Left ventricle myocardium inferior (tissue), 1 donor: ENCODE measurements around the gene PPP6R2. TPM values are rescaled to one million over a fixed set of nuclear protein-coding genes. Genes with fewer than 3 reads are reported as not detected.

ENCODE experiments used
- DNase-seq: peaks from one replicate; pipeline ENCODE4 v3.0.0-alpha.2; 2020
- H3K27ac ChIP-seq: fragments of 200-600 bp; replicated peaks from 2 replicates; pipeline ENCODE4 v1.8.0; 2021
- H3K27me3 ChIP-seq: fragments of 200-600 bp; 2 replicates; pipeline ENCODE4 v1.8.0; 2021; ENCODE audit warnings: low read depth
- H3K36me3 ChIP-seq: fragments of 200-600 bp; 2 replicates; pipeline ENCODE4 v1.8.0; 2021
- H3K4me1 ChIP-seq: fragments of 200-600 bp; 2 replicates; pipeline ENCODE4 v1.8.0; 2021
- H3K4me3 ChIP-seq: fragments of 200-600 bp; 2 replicates; pipeline ENCODE4 v1.8.0; 2021; ENCODE audit warnings: mild to moderate bottlenecking, moderate library complexity
- H3K9me3 ChIP-seq: fragments of 200-600 bp; replicated peaks from 2 replicates; pipeline ENCODE4 v1.8.0; 2021
- intact Hi-C: fragments of 100-400 bp; cut with micrococcal nuclease; formaldehyde crosslinking; loops from one replicate; pipeline ENCODE4 v1.11.0; 2022
- total RNA-seq: library from RNA; stranded (reverse); fragmentation: NEBNext Ultra II Directional; extraction: Animal tissue kit (Norgen Biotek cat#: 25700); gene quantifications from one replicate; pipeline ENCODE4 v1.2.1, GENCODE V29; 2021
- TF ChIP-seq, protein P1 (sequence below): fragments of 200-600 bp; IDR thresholded peaks from 2 replicates; pipeline ENCODE4 v1.8.0; 2021; ENCODE audit warnings: antibody characterized with exemption, mild to moderate bottlenecking, borderline replicate concordance
- donor health status: DM: no; HTN: yes; CAD: no; lungs with severe emphysema.

PPP6R2 gene
- total RNA-seq, 1 donor from 2014 or later = 38.6 TPM

DNA sequence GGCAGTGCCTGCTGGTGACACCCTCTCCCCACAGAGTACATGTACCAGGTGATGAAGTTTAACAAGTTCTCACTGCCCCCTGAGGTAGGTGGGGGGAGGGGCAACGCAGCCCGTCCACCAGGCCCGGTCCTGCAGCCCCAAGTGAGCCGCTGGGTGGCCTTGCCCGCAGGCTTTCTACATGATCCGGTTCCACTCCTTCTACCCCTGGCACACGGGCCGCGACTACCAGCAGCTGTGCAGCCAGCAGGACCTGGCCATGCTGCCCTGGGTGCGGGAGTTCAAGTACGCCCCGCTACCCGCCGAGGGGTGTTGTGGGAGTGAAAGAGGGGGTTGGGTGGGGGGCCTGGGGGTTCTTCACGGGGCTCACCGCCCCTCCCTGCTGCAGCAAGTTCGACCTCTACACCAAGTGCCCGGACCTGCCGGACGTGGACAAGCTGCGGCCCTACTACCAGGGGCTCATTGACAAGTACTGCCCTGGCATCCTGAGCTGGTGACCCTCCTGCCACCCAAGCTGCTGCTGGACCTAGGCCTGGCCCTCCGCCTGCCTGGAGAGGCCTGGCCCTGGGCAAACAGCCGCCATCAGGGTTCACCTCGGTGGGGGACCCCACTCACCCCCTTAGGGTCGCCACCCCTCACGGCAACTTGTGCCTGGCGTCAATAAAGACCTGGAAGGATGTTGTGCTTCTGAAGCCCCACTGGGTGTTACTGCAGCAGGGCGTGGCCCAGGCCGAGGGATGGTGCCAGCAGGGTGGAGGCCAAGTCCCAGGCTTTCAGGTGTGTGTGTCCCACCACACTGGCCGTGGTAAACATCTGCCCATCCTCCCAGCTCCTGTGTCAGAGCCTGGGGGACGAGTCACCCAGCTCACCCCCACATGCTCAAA is 146.5 kb downstream of the PPP6R2 start:
- H3K4me1 ChIP-seq = no peaks in the 10 kb centered on the region
- TF ChIP-seq, protein P1, sequence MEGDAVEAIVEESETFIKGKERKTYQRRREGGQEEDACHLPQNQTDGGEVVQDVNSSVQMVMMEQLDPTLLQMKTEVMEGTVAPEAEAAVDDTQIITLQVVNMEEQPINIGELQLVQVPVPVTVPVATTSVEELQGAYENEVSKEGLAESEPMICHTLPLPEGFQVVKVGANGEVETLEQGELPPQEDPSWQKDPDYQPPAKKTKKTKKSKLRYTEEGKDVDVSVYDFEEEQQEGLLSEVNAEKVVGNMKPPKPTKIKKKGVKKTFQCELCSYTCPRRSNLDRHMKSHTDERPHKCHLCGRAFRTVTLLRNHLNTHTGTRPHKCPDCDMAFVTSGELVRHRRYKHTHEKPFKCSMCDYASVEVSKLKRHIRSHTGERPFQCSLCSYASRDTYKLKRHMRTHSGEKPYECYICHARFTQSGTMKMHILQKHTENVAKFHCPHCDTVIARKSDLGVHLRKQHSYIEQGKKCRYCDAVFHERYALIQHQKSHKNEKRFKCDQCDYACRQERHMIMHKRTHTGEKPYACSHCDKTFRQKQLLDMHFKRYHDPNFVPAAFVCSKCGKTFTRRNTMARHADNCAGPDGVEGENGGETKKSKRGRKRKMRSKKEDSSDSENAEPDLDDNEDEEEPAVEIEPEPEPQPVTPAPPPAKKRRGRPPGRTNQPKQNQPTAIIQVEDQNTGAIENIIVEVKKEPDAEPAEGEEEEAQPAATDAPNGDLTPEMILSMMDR = no peak
- DNase-seq = no peak
- intact Hi-C loops = no loop called here
- H3K36me3 ChIP-seq = no peaks in the 10 kb centered on the region
- H3K27me3 ChIP-seq = peaks cover 50% of the 10 kb centered on the region
- H3K27ac ChIP-seq = no peak overlapping the region
- no peak overlapping the region for H3K4me3 ChIP-seq
- H3K9me3 ChIP-seq = no peaks in the 10 kb centered on the region

- peaks cover 39% of the 10 kb centered on the region for H3K27me3 ChIP-seq
- H3K4me3 ChIP-seq = no peak overlapping the region
- no peaks in the 10 kb centered on the region for H3K4me1 ChIP-seq
- DNase-seq = no peak
- no peaks in the 10 kb centered on the region for H3K9me3 ChIP-seq
- H3K27ac ChIP-seq = no peak overlapping the region
- TF ChIP-seq, protein P1 = no peak
- H3K36me3 ChIP-seq = no peaks in the 10 kb centered on the region
- intact Hi-C loops = no loop called here
Observed at GRCh38 chr22:50490531-50491308, 147.6 kb downstream of the PPP6R2 start.

Other genes starting within 250 kb of the PPP6R2 start
- gene PANX2, start 172.6 kb upstream of the PPP6R2 start, total RNA-seq = 0.58 TPM
- 21.0 TPM for gene TRABD, start 157.4 kb upstream of the PPP6R2 start, total RNA-seq
- gene SELENOO, start 142.3 kb upstream of the PPP6R2 start, total RNA-seq = 15.0 TPM
- 18.3 TPM for gene TUBGCP6, start 98.3 kb upstream of the PPP6R2 start, total RNA-seq
- gene HDAC10, start 92.1 kb upstream of the PPP6R2 start, total RNA-seq = 13.6 TPM
- gene MAPK12, start 81.6 kb upstream of the PPP6R2 start, total RNA-seq = 17.2 TPM
- gene MAPK11, start 72.9 kb upstream of the PPP6R2 start, total RNA-seq = 7.8 TPM
- gene PLXNB2, start 35.7 kb upstream of the PPP6R2 start, total RNA-seq = 50.2 TPM
- gene DENND6B, start 16.3 kb upstream of the PPP6R2 start, total RNA-seq = 1.2 TPM
- 55.8 TPM for gene SBF1, start 131.7 kb downstream of the PPP6R2 start, total RNA-seq
- not detected for gene ADM2, start 138.2 kb downstream of the PPP6R2 start, total RNA-seq
- not detected for gene MIOX, start 143.5 kb downstream of the PPP6R2 start, total RNA-seq
- gene LMF2, start 164.4 kb downstream of the PPP6R2 start, total RNA-seq = 23.4 TPM
- gene NCAPH2, start 164.9 kb downstream of the PPP6R2 start, total RNA-seq = 27.7 TPM
- not detected for gene SCO2, start 182.3 kb downstream of the PPP6R2 start, total RNA-seq
- 11.6 TPM for gene TYMP, start 186.7 kb downstream of the PPP6R2 start, total RNA-seq
- not detected for gene KLHDC7B, start 202.6 kb downstream of the PPP6R2 start, total RNA-seq
- gene SYCE3, start 219.6 kb downstream of the PPP6R2 start, total RNA-seq = not detected
- 394 TPM for gene CPT1B, start 235.1 kb downstream of the PPP6R2 start, total RNA-seq
- gene CHKB, start 239.5 kb downstream of the PPP6R2 start, total RNA-seq = 36.0 TPM